Hepatic stellate cell (primary cell): ENCODE data around the gene BHLHE23.

Experiments used
- DNase-seq: peaks from one replicate; pipeline ENCODE4 v3.0.0; 2011; ENCODE audit warnings: low spot score

The BHLHE23 gene

DNA sequence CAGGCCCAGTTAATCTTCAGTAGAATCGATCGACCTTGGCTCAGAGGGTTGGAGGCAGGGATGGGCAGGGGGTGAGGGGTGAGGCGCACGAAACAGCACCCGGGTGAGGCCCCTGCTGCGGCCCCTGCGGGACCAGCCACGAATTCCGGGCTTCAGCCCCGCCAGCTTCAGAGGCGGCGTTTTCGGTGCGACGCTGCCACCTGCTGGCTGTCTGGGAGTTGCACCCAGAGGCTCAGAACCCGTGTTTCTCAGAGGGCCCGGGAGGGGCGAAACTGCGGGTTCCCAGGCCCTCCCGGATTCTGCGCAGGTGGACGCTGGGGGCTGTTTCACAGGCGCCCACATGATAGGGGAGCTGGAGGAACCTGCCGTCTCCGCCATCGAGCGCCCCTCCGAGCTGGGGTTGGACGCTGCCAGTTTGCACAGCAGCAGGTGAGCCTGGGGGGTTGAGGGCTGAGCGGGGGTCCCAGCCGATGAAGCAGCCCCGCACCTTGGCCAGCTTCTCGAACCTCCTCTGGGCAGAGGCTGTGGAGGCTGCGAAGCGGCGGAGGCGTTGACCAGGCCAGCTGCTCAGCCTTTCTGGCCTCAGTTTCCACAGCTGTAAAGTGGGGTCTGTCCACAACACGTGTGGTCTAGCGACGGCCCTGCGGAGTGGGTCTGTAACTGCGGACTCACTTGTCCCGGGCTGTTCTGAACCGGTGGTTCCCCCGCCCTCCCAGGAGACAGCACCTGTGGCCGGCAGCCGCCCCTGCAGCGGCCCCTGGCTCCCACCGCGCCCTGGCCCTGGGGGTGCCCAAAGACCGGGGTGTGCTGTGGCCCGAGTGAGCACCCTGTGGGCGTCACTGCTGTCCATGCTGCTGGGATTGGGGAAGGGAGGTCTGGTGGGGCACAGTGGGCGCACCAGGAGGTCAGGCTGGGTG is 2.5 kb upstream of the BHLHE23 start:
- peak; percentile 93 for DNase-seq

DNA sequence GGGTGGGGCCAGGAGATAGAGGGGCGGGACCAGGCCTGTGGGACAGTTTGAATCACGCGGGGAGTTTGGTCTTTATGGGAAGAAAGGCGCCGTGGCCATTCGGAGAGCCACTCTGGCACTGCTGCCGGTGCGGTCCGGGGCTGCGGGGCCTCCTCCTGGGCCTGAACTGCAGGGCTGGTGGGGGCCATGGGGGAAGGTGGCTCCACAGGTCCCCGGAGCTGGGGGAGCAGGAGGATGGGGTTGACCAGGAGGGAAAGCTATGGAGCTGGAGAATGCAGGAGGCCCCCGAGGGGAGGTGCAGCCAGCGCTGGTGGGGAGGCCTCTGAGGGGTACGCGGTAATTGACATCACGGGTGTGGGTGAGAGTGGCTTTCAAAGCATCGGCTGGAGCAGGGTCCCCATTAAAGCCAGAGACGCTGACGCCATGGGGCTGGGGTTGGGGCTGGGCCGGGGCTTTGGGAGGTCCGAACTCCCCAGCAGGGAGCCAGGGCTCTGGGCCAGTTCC is 1.8 kb upstream of the BHLHE23 start:
- no peak for DNase-seq

DNA sequence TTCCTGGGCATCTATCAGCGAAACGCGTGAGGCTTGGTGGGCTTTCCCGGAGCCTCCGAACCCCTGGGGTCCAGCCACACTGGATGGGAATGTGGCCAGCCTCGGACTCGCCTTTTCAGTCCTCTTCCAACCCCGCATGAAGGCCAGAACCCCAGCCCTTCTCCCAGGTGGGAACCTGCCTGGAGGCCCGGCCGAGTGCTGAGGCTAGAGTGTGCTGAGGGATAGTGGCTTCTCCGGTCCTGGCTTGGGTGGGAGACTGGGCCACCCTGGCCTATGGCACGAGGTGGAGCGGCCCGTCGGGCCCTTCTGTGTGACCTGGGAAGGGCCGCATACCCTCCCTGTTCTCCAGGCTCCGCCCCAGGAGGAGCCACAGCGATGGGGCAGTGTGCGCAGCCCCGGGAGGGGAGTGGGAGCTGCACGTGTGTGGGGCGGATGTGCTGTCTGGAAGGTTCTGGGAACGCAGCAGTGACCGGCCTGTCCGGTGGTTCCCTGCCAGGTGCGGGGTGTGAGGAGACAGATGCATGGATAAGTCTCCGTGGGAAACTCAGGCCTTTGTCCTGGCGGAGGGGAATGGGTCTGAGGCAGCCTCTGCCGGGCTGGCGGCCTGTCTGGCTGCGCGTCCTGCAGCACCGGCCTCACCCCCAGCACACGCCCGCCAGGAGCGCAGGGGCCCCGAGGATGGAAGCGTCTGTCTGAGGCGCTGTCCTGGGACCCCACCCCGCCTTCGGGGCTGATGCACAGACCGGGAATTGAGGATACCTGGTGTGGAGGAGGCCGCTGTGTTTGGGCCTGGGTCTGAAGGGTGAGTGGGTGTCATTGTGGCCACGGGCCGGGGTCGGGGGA is 1.1 kb upstream of the BHLHE23 start:
- no peak for DNase-seq

DNA sequence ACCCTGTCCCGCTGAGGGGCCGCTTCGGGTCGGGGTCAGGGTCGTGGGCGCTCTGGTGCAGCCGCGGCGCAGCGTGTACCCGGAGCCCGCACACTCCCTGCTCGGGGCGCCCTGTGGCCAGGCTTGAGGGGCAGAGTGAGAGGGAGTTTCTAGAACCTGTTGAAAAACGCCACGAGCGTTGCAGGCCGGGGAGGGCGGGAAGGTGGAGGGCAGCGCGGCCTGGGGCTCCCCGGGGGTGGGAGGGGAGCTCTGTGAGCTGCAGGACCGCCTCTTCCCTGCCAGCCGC is 539 bp upstream of the BHLHE23 start:
- no peak for DNase-seq

DNA sequence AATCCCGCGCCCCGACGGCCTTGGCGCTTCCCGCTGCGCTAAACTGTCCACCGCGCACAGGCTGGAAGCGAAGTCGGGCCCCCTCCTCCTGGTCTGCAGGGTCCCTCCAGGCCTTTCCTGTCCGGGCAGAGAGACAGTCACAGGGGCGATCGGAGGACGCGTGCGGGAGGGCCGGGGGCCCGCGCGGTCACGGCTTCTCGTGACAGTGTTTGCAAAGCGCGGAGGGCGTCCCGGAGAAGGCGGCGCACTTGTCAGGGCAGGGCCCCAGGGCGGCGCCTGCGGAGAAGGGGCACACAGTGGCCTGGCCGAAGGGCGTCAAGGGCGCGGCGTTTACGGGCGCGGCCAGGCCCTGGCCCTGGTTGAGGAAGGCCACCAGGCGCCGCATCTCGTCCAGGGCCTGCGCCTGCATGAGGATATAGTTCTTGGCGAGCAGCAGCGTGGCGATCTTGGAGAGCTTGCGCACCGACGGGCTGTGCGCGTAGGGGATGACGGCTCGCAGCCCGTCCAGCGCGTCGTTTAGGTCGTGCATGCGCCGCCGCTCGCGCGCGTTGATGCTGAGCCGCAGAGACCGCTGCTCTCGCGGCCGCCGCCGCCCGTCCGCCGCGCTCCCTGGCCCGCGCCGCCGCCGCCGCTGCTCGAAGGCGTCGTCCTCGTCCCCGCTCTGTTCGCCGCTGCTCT is 763 bp downstream of the BHLHE23 start:
- no peak for DNase-seq

DNA sequence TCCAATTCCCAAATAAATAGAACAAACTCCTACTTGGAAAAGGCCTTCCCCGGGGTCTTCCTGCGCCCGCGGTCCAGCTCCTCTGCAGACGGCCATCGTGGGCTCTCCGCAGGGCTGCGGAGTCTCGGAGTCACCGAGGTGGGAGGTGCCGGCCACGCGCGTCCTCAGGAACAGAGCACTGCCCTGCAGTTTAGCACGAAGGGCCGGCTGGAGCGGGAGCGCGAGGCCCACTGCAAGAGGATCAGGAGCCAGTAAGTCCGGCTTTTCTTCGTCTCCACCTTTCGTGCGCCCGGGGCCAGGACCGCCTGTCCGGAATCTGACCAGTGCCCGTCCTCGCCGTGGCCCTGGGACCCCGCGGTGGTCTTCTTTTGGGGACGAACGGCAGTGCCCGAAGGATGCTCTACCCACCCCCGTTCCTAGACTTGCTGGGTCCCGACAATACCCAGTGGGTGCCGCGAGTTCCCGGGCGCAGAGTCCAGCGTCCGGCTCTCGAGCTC is 1.4 kb downstream of the BHLHE23 start:
- DNase-seq = no peak

DNA sequence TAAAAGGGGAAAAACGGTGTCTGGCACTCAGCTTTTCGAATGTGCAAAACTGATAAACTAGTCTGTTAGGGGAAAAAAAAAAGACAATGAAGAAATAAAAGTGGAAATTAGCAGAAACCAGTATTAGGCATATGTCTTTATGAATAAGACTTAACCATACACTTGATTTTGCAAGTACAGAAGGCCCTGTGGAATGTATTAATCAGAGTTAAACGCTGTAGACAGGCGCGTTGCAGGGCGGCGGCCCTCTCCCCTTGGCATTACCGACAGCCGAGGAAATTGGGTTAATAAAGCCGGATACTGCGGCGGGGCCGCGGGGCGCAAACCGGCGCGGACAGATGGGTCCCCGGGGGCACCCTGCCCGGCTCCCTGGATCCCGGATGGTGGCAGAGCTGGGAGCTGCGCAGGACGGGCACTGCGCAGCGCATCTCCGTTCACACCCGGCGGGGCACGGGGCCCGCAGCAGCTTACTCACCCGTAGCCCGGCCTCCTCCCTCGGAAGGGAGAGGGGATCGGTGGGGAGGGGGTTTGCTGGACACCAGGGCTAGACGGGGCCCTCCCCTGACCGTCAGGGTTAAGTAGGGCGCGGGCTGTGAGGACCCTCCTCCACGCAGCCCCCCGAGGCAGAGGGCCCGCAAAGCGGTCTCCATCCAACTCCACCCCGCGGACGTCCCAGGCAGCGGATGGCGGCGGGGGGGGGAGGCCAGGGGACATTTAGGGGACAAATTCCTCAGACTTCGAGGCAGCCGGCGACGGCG is 2.0 kb downstream of the BHLHE23 start:
- no peak for DNase-seq

DNA sequence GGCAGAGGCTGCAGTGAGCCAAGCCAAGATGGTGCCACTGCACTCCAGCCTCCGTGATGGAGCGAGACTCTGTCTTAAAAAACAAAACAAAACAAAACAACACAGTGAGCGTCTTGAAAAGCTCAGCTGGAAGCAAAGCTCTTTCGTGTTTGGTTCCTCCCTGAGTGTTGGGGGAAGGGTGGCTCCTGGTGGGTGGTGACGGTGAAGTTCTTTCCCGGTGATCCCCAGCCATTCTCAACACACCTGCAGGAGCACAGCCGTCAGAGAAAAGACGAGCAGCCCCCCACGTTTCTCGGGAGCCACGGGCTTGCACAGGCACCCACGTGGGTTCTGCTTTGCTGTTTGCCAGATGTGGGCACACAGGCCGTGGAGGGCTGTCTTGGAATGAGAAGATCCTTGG is 3.2 kb downstream of the BHLHE23 start:
- no peak for DNase-seq

DNA sequence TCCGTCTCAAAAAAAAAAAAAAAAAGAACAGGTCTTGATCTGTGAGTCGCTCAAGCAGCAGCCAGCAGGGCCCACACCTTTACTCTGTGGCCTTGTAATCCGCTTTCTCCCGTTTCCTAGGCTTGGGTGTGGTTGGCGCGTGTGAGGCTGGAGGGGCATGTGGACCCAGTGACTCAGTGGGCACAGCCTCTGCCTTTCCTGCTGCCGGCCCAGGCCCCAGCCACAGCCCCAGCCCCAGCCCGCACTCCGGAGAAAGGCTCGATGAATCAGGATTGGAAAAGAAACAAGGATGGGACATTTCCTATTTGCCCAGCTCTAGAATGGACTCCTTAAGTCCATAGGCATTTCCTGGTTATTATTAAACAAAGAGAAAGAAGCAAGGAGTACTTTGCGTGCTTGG is 4.3 kb downstream of the BHLHE23 start:
- DNase-seq = no peak

DNA sequence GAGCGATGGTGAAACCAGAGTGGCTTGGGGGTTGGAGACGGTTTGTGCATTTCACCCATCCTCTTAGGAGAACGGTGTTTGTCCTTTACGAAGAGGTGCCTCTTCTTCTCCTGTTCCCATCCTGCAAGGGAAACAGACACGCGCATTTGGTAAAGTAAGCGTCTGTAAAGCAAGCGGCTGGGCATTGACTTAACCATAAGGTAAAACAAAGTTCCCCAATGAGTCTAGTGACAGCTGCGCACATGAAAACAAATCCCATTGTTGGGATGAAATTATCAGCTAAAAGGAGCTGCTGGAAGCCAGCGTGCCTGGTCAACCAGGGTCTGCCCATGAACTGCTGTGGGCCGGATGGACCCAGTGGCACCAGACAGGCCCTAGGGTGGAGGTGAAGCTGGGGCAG is 5.8 kb downstream of the BHLHE23 start:
- DNase-seq = no peak

DNA sequence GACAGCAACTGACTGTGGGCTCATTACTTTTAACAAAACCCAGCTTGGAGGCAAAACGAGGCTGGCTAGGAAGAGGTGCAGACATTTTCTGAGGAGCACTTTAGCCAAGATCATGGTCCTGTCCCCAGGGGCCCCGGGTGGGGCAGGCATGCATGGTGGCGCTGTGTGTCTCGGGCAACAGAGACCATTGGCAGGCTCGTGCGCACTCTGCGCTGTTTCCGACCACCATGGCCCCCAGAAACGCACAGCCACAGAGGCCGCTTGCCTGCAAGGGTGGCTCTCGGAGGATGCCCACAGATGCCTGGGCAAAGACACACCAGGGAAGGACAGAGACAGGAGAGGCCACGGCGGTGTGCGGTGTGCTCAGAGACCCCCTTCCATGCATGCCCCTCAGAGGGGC is 6.7 kb downstream of the BHLHE23 start:
- DNase-seq = no peak

DNA sequence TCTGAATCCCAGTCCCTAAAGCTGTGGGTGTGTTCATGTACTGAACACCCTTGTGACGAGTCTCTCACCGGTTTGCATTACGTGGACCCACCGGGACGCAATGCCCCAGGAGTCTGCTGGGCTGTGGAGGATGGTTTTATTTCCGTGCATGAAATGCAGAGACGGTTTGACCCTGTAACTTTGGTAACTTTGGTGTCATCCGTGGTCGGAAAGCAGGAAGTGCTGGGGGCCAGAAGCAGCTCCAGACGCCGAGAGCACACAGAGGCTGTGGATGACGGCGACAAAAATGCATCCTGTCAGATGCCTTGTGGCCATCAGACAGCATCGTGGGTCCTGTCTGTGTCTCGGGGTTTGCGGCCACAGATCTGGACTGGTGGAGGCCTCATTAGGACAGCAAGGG is 7.2 kb downstream of the BHLHE23 start:
- no peak for DNase-seq

DNA sequence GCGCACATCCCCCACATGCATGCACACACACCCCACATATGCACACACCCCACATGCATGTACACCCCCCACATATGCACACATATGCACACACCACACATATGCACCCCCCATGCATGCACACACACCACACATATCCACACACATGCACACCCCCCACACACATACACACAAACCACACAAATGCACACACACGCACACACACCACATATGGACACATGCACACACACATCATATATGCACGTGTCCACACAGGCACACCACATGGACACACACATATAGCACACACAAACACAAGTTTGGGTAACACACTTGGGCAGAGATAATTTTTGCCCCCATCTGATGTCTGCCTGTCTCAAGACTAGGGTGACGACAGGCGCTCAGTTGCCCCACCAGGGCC is 8.3 kb downstream of the BHLHE23 start:
- no peak for DNase-seq

DNA sequence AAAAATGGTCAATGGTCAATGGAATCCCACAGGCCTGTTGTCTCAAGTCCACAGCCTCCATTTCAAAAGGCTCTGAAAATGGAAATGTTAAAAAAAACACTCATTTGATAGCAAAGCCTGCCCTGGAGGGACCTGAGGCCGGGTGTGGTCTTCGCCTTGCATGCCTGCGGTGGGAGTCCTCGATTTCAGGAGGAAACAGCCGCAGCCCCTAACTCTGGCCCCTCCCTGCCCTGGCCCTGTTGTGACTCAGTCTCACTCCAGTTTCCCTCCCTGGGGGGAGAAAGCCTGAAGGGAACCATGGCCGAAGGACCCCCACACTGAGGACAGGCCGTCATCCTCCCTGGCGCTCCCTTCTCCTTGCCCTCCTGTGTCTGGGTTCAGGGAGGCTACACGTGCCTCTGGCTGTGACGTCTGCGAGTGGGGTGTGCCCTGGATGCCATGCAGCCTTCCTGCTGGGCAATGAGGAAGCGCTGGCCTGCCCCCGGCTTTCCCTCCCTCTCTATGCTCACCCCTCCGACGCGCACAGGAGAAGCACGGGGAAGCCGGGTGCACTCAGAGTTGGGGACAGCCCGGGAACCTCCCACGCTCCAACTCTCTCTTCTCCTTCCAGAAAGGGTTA is 9.2 kb downstream of the BHLHE23 start:
- no peak for DNase-seq

DNA sequence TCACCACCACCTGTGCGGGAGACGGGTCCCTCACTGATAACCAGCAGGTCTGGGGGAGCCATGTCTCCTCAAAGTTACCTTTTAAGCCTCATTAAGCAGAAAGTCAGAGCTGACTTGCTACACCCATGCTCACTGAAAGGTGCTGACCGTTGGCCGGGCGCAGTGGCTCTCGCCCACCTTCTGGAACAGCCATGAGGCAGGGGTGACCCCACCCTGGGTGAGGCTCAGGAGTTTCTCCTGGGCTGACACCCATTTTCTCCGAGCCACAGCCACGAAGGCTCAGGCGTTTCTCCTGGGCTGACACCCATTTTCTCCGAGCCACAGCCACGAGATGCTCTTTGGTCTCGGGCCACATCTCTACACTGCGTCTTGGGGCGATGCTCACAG is 10.2 kb downstream of the BHLHE23 start:
- DNase-seq = no peak

DNA sequence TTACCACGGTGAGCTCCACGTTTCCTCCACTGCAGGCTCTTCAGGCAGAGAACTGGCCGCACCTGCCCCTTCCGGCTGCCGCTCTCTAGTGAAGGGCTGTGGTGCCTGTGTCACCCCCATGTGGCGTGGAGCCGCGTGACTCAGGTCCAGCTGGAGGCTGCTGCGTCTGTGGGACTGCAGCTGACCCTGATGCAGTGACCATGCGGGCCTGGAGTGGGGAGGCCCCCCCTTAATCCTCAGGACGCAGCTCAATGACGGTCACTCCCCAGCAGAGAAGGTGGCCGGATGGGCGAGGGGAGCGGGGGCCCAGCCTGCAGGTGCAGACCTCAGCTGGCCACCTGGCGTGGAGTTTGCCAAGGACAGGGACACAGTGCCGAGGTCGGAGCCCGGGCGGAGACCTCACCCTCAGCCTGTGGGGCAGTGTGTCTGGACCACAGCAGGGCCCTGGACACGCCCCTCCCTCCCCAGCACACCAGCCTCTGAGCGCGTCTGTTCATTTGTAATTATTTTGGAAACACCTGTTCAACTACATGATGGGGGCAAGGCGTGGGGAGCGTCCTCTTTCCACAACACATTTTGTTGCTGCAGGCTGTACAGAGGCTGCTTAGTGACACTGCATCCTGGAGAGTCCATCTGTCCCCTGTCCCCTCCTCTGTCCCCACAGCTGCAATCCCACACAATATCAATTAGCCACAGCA is 10.7 kb downstream of the BHLHE23 start:
- no peak for DNase-seq

DNA sequence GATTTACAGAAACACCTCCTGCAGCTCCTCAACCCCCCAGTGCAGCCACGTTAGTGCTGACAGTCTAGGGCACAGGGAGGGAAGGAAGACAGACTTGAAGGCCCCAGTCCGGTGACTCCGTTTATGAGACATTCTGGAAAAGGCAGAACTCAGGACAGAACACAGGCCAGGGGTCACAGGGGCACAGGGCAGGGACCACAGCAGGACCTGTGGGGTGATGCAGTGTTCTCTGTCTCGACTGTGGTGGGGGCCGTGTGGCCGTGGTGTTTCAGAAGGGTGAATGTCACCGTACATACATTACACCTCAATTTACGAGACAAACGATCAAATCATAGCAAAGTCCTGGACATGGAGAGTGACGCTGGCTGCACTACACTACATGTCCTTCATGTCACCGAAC is 11.3 kb downstream of the BHLHE23 start:
- no peak for DNase-seq

DNA sequence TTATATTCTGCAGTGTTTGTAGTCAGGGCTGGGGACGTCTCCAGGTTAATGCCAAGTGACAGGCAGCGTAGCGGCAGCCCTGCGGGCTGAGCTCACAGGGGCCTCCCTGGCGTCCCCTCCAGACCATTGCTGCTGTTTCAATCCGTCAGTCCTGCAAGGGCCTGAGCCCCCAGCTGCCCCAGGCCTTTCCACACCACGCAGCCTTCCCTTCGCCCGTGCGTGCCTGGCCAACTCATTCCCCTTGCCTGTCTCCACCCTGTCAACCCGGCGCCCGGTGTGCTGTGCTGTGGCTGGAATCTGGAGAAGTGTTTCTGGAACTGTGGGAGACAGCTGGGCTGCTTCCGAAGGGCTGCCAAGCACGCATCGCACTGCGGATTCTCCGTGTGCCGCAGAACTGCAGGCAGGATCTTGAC is 11.9 kb downstream of the BHLHE23 start:
- DNase-seq = no peak

DNA sequence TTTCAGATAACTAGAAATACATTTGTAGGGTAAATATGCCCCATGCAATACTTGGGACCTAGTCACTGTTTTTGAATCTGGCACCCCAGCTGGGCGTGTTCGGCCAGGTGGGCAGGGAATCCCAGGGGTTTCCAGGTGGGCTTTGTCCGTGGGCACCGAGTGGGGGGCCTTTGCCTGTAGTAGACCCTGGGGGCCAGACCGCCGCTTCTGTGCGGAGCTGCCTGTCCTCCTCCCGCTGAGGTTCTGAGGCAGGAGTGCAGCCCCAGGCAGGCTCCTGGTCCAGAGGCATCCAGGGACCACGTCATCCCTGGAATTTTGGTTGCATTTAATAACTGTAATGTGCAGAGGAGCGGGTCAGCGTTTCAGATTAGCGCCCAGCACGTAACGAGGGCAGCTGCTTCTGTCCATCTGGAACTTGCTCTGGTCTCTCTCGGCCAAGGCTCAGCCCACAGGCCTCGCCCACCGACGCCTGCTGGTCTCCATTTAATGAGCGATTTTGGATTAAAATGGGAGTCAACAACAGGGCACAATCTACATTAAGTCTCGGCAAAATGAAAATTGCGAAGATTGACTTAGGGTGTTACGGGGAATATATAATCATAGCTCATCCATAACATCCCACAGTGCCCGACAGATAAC is 12.8 kb downstream of the BHLHE23 start:
- DNase-seq = no peak

DNA sequence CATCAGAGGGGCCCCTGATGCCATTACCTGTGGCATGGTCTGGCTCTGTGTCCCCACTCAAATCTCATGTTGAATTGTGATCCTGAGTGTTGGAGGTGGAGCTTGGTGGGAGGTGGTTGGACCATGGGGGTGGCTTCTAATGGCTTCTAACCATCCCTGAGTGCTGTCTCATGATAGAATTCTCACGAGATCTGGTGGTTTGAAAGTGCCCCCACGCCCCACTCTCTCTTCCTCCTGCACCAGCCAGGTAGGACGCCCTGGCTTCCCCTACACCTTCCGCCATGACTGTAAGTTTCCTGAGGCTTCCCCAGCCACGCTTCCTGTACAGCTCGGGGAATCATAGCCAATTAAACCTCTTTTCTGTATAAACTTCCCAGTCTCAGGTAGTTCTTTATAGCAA is 14.9 kb downstream of the BHLHE23 start:
- no peak for DNase-seq
